HepG2 (cell line): Measurements from ENCODE around the gene PPM1E. TPM values are rescaled to one million over a fixed set of nuclear protein-coding genes. Genes with fewer than 3 reads are reported as not detected.

Experiments used
- KDM5B ChIP-seq: sonication (generic); formaldehyde crosslinking; IDR thresholded peaks from 2 replicates; pipeline ENCODE4 v1.4.0; 2020; ENCODE audit warnings: missing genetic modification reagents, mild to moderate bottlenecking, borderline replicate concordance
- MAFG ChIP-seq: sonication (generic); formaldehyde crosslinking; IDR thresholded peaks from 2 replicates; pipeline ENCODE4 v1.5.1; 2020; ENCODE audit warnings: mild to moderate bottlenecking, missing genetic modification reagents
- MAFK ChIP-seq, 2 experiments: IDR thresholded peaks in 1 of 2; conservative IDR thresholded peaks in 1 of 2; 2 replicates each; pipeline ENCODE4 v1.6.1; 2011; ENCODE audit warnings: improper control_type of control experiment in 2 of 2, low read length in 2 of 2
- MZF1 ChIP-seq: sonication (generic); formaldehyde crosslinking; IDR thresholded peaks from 2 replicates; pipeline ENCODE4 v1.8.1; 2023; ENCODE audit warnings: mild to moderate bottlenecking, missing genetic modification reagents, borderline replicate concordance
- ONECUT2 ChIP-seq: sonication (generic); formaldehyde crosslinking; IDR thresholded peaks from 2 replicates; pipeline ENCODE4 v1.4.0; 2020; ENCODE audit warnings: missing genetic modification reagents
- POLR2AphosphoS2 ChIP-seq: IDR thresholded peaks from 2 replicates; pipeline ENCODE4 v1.6.1; 2011; ENCODE audit warnings: low read depth, low read length, improper control_type of control experiment
- SIX1 ChIP-seq: sonication (generic); formaldehyde crosslinking; IDR thresholded peaks from 2 replicates; pipeline ENCODE4 v1.4.0; 2020; ENCODE audit warnings: missing genetic modification reagents, borderline replicate concordance
- SP2 ChIP-seq: sonication (generic); formaldehyde crosslinking; IDR thresholded peaks from 2 replicates; pipeline ENCODE4 v1.5.1; 2020; ENCODE audit warnings: mild to moderate bottlenecking, missing genetic modification reagents
- TAF1 ChIP-seq: sonication (generic); formaldehyde crosslinking; IDR thresholded peaks from 2 replicates; pipeline ENCODE4 v1.4.0; 2020; ENCODE audit warnings: missing genetic modification reagents
- THYN1 ChIP-seq: sonication (generic); formaldehyde crosslinking; IDR thresholded peaks from 2 replicates; pipeline ENCODE4 v1.8.1; 2023; ENCODE audit warnings: low read depth, mild to moderate bottlenecking, moderate library complexity, missing genetic modification reagents, borderline replicate concordance
- ZBTB7B ChIP-seq: sonication (generic); formaldehyde crosslinking; IDR thresholded peaks from 2 replicates; pipeline ENCODE4 v1.4.0; 2020; ENCODE audit warnings: missing genetic modification reagents
- ZNF343 ChIP-seq: sonication (generic); formaldehyde crosslinking; IDR thresholded peaks from 2 replicates; pipeline ENCODE4 v1.4.0; 2020; ENCODE audit warnings: mild to moderate bottlenecking, missing genetic modification reagents
- ZNF670 ChIP-seq: sonication (generic); formaldehyde crosslinking; IDR thresholded peaks from 2 replicates; pipeline ENCODE4 v1.8.0; 2022; ENCODE audit warnings: mild to moderate bottlenecking, missing genetic modification reagents, borderline replicate concordance
- ZNF841 ChIP-seq: sonication (generic); formaldehyde crosslinking; IDR thresholded peaks from 2 replicates; pipeline ENCODE4 v1.8.1; 2023; ENCODE audit warnings: missing genetic modification reagents, borderline replicate concordance
- polyA plus RNA-seq, 8 experiments: library from polyadenylated mRNA; depleted of rRNA in 3 of 8; stranded (reverse) in 7 of 8; unstranded in 1 of 8; fragments of >200 nt; fragmentation: Illumina TruSeq in 4 of 8; extraction: Trizol in 4 of 8; gene quantifications; 2 replicates each; pipeline versions ENCODE4 v1.2.1 to v1.2.3, GENCODE V29; 2011 to 2016; ENCODE audit warnings: low read depth in 4 of 8, missing spikeins in 1 of 8, mixed read lengths in 1 of 8; ENCODE audit not compliant: insufficient read depth in 1 of 8
- total RNA-seq, 5 experiments: library from RNA; depleted of rRNA; stranded (reverse); fragments of >200 nt; fragmentation: Illumina TruSeq; extraction: Trizol; gene quantifications; 2 replicates each; pipeline ENCODE4 v1.2.3, GENCODE V29; 2016; ENCODE audit warnings: low read depth in 1 of 5
- TF ChIP-seq, protein P1 (sequence below): sonication (generic); formaldehyde crosslinking; IDR thresholded peaks from 2 replicates; pipeline ENCODE4 v1.5.1; 2020; ENCODE audit warnings: missing genetic modification reagents, mild to moderate bottlenecking, borderline replicate concordance
- TF ChIP-seq, protein P2 (sequence below): sonication (generic); formaldehyde crosslinking; IDR thresholded peaks from 2 replicates; pipeline ENCODE4 v1.8.1; 2023; ENCODE audit warnings: mild to moderate bottlenecking, missing genetic modification reagents
- TF ChIP-seq, protein P3 (sequence below): IDR thresholded peaks from 2 replicates; pipeline ENCODE4 v1.4.0; 2020; ENCODE audit warnings: mild to moderate bottlenecking, missing genetic modification reagents
- TF ChIP-seq, protein P4 (sequence below): sonication (generic); formaldehyde crosslinking; IDR thresholded peaks from 2 replicates; pipeline ENCODE4 v1.4.0; 2020; ENCODE audit warnings: missing genetic modification reagents
- TF ChIP-seq, protein P5 (sequence below): sonication (generic); formaldehyde crosslinking; IDR thresholded peaks from 2 replicates; pipeline ENCODE4 v1.4.0; 2020; ENCODE audit warnings: mild to moderate bottlenecking, missing genetic modification reagents
- TF ChIP-seq, protein P6 (sequence below): sonication (generic); formaldehyde crosslinking; IDR thresholded peaks from 2 replicates; pipeline ENCODE4 v1.4.0; 2020; ENCODE audit warnings: missing genetic modification reagents

Gene PPM1E
- total and polyA plus RNA-seq, 2 of the 13 experiments (the other 11 are each of a cell fraction or from before 2014, with no cell fraction given), result 0.15 TPM; not detected in 1

DNA sequence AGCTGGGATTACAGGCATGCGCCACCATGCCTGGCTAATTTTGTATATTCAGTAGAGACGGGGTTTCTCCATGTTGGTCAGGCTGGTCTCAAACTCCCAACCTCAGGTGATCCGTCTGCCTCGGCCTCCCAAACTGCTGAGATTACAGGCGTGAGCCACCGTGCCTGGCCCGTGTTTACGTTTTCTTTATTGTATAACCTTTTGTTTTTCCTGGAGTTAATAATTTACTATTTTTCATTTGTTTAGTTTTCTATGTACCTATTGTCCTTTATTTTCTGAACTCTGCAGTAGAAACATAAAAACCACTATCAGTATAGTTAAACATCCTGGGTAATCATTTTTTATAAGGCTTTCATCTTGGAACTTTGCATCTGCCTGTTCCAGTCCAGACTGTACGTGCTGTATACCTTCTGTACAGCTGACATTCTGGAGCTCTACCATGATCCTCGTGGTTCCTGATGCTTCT is 73.6 kb downstream of the PPM1E start (continued):
- no peak for TF ChIP-seq THYN1 (CRISPR knock-in tag)
- TF ChIP-seq ZBTB7B (CRISPR knock-in tag), result no peak
- TF ChIP-seq, protein P1, sequence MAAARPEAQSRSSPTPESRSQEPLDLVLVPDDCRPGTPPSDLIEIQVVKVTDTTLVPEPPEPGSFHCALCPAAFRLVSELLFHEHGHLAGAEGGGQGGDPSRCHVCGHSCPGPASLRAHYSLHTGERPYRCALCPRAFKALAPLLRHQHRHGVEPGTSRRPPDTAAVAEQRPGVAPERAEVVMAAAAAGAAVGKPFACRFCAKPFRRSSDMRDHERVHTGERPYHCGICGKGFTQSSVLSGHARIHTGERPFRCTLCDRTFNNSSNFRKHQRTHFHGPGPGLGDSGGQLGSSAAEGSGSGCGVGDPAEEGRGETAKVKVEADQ (CRISPR knock-in tag), result no peak
- TF ChIP-seq, protein P2, sequence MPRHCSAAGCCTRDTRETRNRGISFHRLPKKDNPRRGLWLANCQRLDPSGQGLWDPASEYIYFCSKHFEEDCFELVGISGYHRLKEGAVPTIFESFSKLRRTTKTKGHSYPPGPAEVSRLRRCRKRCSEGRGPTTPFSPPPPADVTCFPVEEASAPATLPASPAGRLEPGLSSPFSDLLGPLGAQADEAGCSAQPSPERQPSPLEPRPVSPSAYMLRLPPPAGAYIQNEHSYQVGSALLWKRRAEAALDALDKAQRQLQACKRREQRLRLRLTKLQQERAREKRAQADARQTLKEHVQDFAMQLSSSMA (CRISPR knock-in tag), result no peak
- no peak for TF ChIP-seq MZF1 (CRISPR knock-in tag)
- TF ChIP-seq, protein P3, sequence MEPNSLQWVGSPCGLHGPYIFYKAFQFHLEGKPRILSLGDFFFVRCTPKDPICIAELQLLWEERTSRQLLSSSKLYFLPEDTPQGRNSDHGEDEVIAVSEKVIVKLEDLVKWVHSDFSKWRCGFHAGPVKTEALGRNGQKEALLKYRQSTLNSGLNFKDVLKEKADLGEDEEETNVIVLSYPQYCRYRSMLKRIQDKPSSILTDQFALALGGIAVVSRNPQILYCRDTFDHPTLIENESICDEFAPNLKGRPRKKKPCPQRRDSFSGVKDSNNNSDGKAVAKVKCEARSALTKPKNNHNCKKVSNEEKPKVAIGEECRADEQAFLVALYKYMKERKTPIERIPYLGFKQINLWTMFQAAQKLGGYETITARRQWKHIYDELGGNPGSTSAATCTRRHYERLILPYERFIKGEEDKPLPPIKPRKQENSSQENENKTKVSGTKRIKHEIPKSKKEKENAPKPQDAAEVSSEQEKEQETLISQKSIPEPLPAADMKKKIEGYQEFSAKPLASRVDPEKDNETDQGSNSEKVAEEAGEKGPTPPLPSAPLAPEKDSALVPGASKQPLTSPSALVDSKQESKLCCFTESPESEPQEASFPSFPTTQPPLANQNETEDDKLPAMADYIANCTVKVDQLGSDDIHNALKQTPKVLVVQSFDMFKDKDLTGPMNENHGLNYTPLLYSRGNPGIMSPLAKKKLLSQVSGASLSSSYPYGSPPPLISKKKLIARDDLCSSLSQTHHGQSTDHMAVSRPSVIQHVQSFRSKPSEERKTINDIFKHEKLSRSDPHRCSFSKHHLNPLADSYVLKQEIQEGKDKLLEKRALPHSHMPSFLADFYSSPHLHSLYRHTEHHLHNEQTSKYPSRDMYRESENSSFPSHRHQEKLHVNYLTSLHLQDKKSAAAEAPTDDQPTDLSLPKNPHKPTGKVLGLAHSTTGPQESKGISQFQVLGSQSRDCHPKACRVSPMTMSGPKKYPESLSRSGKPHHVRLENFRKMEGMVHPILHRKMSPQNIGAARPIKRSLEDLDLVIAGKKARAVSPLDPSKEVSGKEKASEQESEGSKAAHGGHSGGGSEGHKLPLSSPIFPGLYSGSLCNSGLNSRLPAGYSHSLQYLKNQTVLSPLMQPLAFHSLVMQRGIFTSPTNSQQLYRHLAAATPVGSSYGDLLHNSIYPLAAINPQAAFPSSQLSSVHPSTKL, result peak; percentile 87
- TF ChIP-seq, protein P4, sequence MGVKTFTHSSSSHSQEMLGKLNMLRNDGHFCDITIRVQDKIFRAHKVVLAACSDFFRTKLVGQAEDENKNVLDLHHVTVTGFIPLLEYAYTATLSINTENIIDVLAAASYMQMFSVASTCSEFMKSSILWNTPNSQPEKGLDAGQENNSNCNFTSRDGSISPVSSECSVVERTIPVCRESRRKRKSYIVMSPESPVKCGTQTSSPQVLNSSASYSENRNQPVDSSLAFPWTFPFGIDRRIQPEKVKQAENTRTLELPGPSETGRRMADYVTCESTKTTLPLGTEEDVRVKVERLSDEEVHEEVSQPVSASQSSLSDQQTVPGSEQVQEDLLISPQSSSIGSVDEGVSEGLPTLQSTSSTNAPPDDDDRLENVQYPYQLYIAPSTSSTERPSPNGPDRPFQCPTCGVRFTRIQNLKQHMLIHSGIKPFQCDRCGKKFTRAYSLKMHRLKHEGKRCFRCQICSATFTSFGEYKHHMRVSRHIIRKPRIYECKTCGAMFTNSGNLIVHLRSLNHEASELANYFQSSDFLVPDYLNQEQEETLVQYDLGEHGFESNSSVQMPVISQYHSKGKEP (CRISPR knock-in tag), result no peak
- TF ChIP-seq MAFK (conservative IDR thresholded peaks at IDR 0.05 in 1 of 2, IDR thresholded peaks at IDR 0.05 in 1 of 2; ENCODE audit: low read length in 2 of 2), result no peak
- TF ChIP-seq KDM5B (CRISPR knock-in tag), result no peak
- no peak for TF ChIP-seq ZNF670 (CRISPR knock-in tag)
- no peak for TF ChIP-seq ZNF841 (CRISPR knock-in tag)
- TF ChIP-seq SIX1 (CRISPR knock-in tag), result no peak
- TF ChIP-seq, protein P5, sequence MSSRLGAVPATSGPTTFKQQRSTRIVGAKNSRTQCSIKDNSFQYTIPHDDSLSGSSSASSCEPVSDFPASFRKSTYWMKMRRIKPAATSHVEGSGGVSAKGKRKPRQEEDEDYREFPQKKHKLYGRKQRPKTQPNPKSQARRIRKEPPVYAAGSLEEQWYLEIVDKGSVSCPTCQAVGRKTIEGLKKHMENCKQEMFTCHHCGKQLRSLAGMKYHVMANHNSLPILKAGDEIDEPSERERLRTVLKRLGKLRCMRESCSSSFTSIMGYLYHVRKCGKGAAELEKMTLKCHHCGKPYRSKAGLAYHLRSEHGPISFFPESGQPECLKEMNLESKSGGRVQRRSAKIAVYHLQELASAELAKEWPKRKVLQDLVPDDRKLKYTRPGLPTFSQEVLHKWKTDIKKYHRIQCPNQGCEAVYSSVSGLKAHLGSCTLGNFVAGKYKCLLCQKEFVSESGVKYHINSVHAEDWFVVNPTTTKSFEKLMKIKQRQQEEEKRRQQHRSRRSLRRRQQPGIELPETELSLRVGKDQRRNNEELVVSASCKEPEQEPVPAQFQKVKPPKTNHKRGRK (CRISPR knock-in tag), result no peak
- no peak for TF ChIP-seq POLR2AphosphoS2
- no peak for TF ChIP-seq ZNF343 (CRISPR knock-in tag)
- TF ChIP-seq MAFG (CRISPR knock-in tag), result no peak
- TF ChIP-seq, protein P6, sequence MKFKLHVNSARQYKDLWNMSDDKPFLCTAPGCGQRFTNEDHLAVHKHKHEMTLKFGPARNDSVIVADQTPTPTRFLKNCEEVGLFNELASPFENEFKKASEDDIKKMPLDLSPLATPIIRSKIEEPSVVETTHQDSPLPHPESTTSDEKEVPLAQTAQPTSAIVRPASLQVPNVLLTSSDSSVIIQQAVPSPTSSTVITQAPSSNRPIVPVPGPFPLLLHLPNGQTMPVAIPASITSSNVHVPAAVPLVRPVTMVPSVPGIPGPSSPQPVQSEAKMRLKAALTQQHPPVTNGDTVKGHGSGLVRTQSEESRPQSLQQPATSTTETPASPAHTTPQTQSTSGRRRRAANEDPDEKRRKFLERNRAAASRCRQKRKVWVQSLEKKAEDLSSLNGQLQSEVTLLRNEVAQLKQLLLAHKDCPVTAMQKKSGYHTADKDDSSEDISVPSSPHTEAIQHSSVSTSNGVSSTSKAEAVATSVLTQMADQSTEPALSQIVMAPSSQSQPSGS, result 0 out of 2 replicates have a peak, but pooled peaks have one; percentile 19
- no peak for TF ChIP-seq TAF1 (CRISPR knock-in tag)
- TF ChIP-seq SP2, result no peak
- no peak for TF ChIP-seq ONECUT2
